Activated T-helper 2 cell treated with anti-CD3 and anti-CD28 coated beads, Interferon-gamma antibody, Interleukin-2, Interleukin-4, amounts not matched to agents 10 μg/mL and 5 μg/mL and 100 μg/mL, durations not matched to agents 14 hours and 24 hours and 36 hours (primary cell): ENCODE data around the gene DCAF6. TPM values are rescaled to one million over a fixed set of nuclear protein-coding genes. Genes with fewer than 3 reads are reported as not detected.

Experiments
- DNase-seq: peaks from one replicate; pipeline ENCODE4 v3.0.0; 2021; ENCODE audit warnings: low spot score
- H3K27ac Mint-ChIP-seq: one replicate; pipeline ENCODE4 v1.8.0; 2021; ENCODE audit warnings: mixed read lengths
- H3K27me3 Mint-ChIP-seq: one replicate; pipeline ENCODE4 v1.8.0; 2021; ENCODE audit warnings: low read depth, mixed read lengths
- H3K36me3 Mint-ChIP-seq: one replicate; pipeline ENCODE4 v1.8.0; 2021; ENCODE audit warnings: low read depth, mixed read lengths
- H3K4me1 Mint-ChIP-seq: one replicate; pipeline ENCODE4 v1.8.0; 2021; ENCODE audit warnings: low read depth, mixed read lengths
- H3K4me3 Mint-ChIP-seq: one replicate; pipeline ENCODE4 v1.8.0; 2021; ENCODE audit warnings: low read depth, mild to moderate bottlenecking, moderate library complexity, mixed read lengths
- H3K9me3 Mint-ChIP-seq: one replicate; pipeline ENCODE4 v1.8.0; 2021; ENCODE audit warnings: mixed read lengths
- intact Hi-C: fragments of 100-400 bp; cut with micrococcal nuclease; formaldehyde crosslinking; loops from one replicate; pipeline ENCODE4 v1.15.1; 2023
- total RNA-seq: library from RNA; stranded (reverse); gene quantifications from 2 replicates; pipeline ENCODE4 v1.2.3, GENCODE V29; 2022

DCAF6 gene
- total RNA-seq, 1 donor from 2014 or later, result 33.1 TPM

DNA sequence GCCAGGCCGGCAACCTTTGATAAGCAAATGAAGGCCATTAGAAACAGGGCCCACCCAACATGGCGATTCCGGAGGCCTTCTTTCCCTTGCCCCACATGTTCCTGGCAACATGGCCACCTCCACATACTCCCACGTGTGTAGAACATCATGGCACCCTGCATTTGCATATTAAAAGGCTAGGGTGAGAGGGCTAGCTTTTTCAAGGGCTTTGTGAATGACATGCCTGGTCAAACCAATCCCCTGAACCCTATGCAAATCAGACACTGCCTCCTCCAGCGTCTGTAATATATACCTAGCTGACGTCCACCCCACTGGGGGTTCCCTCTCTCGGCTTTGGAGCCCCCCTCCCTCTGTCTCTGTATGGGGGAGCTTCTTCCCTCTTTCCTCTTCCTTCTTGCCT is 24.2 kb upstream of the DCAF6 start:
- no peak overlapping the region for H3K27ac Mint-ChIP-seq
- peaks cover 10% of the 10 kb centered on the region for H3K9me3 Mint-ChIP-seq
- no peaks in the 10 kb centered on the region for H3K4me1 Mint-ChIP-seq
- H3K36me3 Mint-ChIP-seq, result peaks cover 5% of the 10 kb centered on the region
- no peak for DNase-seq
- intact Hi-C loops, result no loop called here
- no peak overlapping the region for H3K4me3 Mint-ChIP-seq
- peaks cover 8% of the 10 kb centered on the region for H3K27me3 Mint-ChIP-seq

DNA sequence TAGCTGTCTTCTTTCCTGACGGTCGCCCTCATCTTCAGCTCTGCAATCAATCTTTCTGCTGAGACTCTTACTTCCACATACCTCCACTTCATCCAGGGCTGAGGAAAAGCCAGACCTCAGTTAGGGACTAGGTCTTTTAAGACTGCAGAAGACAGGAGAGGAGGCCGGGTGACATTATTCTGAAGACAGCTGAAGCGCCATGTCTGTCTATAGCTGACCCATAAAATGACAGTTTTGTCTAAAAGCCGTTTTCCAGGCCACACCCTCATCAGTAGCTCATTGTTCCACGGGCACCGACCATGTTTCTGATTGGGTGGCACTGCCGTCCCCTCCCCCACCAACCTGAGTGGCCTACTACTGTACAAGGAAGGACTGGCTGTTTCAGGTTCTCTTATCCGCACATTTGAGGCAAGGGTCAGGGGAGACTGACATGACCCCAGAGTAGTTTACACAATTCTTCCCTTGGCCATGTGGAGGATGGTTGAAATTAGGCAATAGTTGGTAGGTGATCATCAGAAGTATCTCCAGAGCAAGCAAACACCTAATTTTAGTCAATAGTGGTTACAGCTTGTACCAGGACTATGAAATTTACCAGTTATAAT is 22.5 kb upstream of the DCAF6 start, which contains the start of gene ADCY10:
Gene ADCY10 (minus strand): TSS at position 240 of the 602 bp plus-strand sequence. CDS start 8,994 bp downstream, outside the sequence.
- Mint-ChIP-seq H3K9me3 (peaks cover 10% of the 10 kb centered on the region), H3K4me3 (no peak within 1 kb of the TSS), H3K27me3 (peaks cover 5% of the 10 kb centered on the region), H3K27ac (no peak within 1 kb of the TSS), H3K4me1 (no peaks in the 10 kb centered on the region), H3K36me3 (peaks cover 15% of the 10 kb centered on the region)
- intact Hi-C loops, result no loop called here
- DNase-seq, result no peak

- Mint-ChIP-seq H3K9me3 (no peaks in the 10 kb centered on the region), H3K27ac (no peak overlapping the region), H3K36me3 (peaks cover 15% of the 10 kb centered on the region), H3K4me3 (no peak overlapping the region), H3K4me1 (no peaks in the 10 kb centered on the region), H3K27me3 (no peaks in the 10 kb centered on the region)
- intact Hi-C loops, result no loop called here
- DNase-seq, result no peak
These were observed 20.9 kb upstream of the DCAF6 start for GRCh38 chr1:167915569-167915968.

- Mint-ChIP-seq H3K27me3 (no peaks in the 10 kb centered on the region), H3K4me3 (no peak overlapping the region), H3K36me3 (peaks cover 15% of the 10 kb centered on the region), H3K4me1 (peaks cover 1% of the 10 kb centered on the region), H3K9me3 (no peaks in the 10 kb centered on the region), H3K27ac (no peak overlapping the region)
- intact Hi-C loops, result no loop called here
- DNase-seq, result no peak
These were observed 19.5 kb upstream of the DCAF6 start for GRCh38 chr1:167916766-167917511.

- Mint-ChIP-seq H3K27ac (no peak overlapping the region), H3K36me3 (peaks cover 21% of the 10 kb centered on the region), H3K4me1 (peaks cover 4% of the 10 kb centered on the region)
These were observed 14.5 kb upstream of the DCAF6 start for GRCh38 chr1:167922023-167922422.

GRCh38 chr1:167922611-167923074 is 13.8 kb upstream of the DCAF6 start:
- Mint-ChIP-seq H3K27ac (no peak overlapping the region), H3K4me3 (no peak overlapping the region), H3K9me3 (no peaks in the 10 kb centered on the region), H3K36me3 (peaks cover 18% of the 10 kb centered on the region), H3K27me3 (no peaks in the 10 kb centered on the region), H3K4me1 (peaks cover 4% of the 10 kb centered on the region)
- intact Hi-C loops, result no loop called here
- DNase-seq, result no peak

More at GRCh38 chr1:167922023-167922422, 14.5 kb upstream of the DCAF6 start:
- no peak for DNase-seq
- Mint-ChIP-seq H3K4me3 (no peak overlapping the region), H3K9me3 (no peaks in the 10 kb centered on the region), H3K27me3 (no peaks in the 10 kb centered on the region)
- intact Hi-C loops, result no loop called here

DNA sequence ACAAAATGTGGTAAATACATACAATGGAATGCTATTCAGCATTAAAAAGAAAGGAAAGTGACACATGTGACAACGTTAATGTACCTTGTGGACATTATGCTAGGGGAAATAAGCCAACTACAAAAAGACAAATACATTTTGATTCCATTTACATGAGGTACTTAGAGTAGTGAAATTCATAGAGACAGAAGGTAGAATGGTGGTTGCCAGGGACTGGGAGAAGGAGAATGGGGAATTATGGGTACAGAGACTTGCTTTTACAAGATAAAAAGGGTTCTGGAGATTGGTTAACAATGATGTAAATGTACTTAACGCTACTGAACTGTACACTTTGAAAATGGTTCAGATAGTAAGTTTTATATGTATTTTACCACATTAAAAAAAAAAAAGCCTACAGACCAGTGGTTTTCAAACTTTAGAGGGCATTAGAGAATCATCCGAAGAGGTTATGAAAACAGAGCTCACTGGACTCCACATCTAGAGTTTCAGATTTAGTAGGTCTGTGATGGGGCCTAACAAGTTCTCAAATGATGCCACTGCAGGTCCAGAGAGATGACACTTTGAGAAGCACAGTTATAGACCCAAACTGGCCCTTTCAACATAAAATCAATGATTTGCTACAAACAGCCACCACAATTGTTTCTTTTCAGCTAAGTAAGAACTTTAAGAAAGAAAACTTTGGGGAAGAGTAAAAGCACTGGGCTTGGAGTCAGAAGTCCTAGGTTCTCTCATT is 13.0 kb upstream of the DCAF6 start:
- Mint-ChIP-seq H3K9me3 (no peaks in the 10 kb centered on the region), H3K4me1 (peaks cover 4% of the 10 kb centered on the region), H3K27ac (no peak overlapping the region), H3K36me3 (peaks cover 10% of the 10 kb centered on the region), H3K4me3 (no peak overlapping the region), H3K27me3 (no peaks in the 10 kb centered on the region)
- intact Hi-C loops, result no loop called here
- DNase-seq, result no peak

- peaks cover 4% of the 10 kb centered on the region for H3K4me1 Mint-ChIP-seq
- no peak overlapping the region for H3K27ac Mint-ChIP-seq
These were observed 12.4 kb upstream of the DCAF6 start for GRCh38 chr1:167924102-167924501.

DNA sequence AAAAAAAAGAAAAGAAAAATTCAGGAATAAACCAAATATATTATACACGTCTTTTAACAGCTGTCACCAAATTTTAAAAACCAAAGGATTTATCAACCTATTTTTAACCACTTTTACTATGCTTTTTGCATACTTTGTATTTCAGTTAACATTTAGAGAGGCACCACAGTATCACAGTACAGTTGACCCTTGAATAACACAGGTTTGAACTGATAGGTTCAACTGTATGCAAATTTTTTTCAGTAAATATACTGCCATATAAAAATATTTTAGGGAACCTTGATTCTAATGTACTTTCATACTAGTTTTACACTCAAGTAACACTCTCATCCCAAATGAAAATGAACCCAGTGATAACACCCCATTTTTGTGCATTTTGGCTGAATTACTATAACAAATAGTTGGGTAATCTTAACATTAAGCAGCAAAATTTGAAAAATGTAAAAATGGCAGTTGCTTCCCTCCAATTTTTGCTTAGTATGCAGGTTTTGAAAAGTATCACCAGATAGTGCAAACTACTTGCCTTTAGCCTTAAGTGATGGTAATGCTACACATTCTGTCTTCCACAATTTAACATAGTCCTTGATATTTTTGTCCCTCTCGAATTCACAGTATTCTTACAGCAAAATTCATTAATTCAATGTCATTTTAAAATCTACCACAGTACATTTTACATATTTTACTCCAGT is 11.8 kb upstream of the DCAF6 start:
- Mint-ChIP-seq H3K9me3 (no peaks in the 10 kb centered on the region), H3K4me1 (peaks cover 5% of the 10 kb centered on the region), H3K4me3 (no peak overlapping the region), H3K27me3 (no peaks in the 10 kb centered on the region), H3K36me3 (peaks cover 10% of the 10 kb centered on the region), H3K27ac (no peak overlapping the region)
- no peak for DNase-seq
- intact Hi-C loops, result no loop called here

More at GRCh38 chr1:167924102-167924501, 12.4 kb upstream of the DCAF6 start:
- intact Hi-C loops, result no loop called here
- H3K27me3 Mint-ChIP-seq, result no peaks in the 10 kb centered on the region
- H3K9me3 Mint-ChIP-seq, result no peaks in the 10 kb centered on the region
- DNase-seq, result no peak
- H3K36me3 Mint-ChIP-seq, result peaks cover 10% of the 10 kb centered on the region
- no peak overlapping the region for H3K4me3 Mint-ChIP-seq

DNA sequence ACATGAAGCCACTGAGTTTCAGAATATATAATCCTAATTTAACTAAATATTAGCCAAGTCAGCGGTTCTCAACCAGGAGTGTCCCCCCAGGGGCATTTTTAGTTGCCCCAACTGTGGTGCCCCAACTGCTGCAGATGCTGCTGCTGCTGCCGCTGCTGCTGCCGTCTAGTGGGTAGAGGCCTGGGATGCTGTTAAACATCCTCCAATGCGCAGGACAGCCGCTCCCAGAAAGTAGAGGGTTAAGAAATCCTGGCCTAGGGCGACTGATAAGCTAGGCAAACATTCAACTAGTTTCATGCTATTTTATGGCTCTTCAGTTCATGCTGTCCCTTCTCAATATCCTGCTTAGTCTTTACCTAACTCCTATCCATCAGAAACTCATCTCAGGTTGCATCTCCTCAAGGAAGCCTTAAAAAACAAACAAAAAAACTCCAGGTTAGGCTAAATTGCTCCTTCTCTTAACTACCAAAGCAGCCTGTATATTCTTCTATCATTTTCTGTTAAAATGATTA is 9.9 kb upstream of the DCAF6 start:
- Mint-ChIP-seq H3K9me3 (no peaks in the 10 kb centered on the region), H3K27ac (no peak overlapping the region), H3K36me3 (peaks cover 10% of the 10 kb centered on the region), H3K4me1 (peaks cover 7% of the 10 kb centered on the region), H3K4me3 (no peak overlapping the region), H3K27me3 (no peaks in the 10 kb centered on the region)
- intact Hi-C loops, result no loop called here
- DNase-seq, result no peak

DNA sequence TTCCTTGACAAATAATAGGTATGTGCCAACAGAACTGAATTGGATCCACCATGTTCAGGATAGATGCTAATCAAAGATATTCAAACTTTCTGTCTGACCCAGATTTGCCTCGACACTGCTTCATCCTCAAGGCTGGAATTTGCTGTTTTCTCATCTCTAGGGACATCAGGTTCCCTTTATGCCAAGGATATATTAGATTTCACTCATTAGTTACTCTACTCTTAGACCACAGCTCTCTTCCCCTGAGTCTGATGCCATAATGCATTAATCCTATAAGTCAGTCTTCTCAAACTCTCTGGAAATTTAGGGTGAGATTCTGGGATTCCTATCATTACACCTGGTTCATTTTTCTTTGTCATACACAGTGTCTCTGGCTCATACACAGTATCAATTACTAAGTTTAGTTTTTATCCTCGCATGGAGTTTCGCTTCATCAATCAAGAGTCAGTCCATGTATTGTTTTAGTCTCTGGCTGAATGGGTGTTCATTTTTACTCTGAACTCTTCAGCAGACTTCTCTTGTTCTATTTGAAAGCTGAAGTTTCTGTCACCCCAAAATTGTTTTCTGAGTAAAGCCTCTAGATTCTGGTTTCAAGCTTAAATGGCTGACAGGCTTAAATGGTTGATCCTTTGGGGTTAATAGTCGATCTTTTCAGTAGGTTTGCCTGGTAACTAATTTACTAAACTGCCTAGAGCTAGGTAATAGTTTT is 9.3 kb upstream of the DCAF6 start:
- no peak overlapping the region for H3K27ac Mint-ChIP-seq
- no peak for DNase-seq
- no peaks in the 10 kb centered on the region for H3K9me3 Mint-ChIP-seq
- no peaks in the 10 kb centered on the region for H3K27me3 Mint-ChIP-seq
- intact Hi-C loops, result no loop called here
- peaks cover 10% of the 10 kb centered on the region for H3K36me3 Mint-ChIP-seq
- peaks cover 3% of the 10 kb centered on the region for H3K4me1 Mint-ChIP-seq
- H3K4me3 Mint-ChIP-seq, result no peak overlapping the region

DNA sequence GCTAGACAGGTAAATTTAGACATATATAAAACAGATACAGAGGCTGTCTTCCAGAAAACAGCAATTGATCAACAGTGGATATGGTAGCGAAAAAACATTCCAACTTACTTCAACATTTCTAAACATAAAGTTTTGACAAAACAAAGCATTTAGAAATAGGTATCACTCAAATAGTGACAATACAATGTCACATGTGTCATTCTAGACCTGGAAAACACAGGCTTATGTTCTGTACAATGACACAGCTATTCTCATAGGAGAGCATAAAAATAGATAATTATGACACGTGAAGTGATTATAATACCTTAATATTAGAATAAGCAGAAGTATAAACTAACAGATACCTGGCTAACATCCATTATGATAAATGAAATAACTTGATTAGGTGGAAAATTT is 8.0 kb upstream of the DCAF6 start:
- H3K27ac Mint-ChIP-seq, result no peak overlapping the region
- H3K27me3 Mint-ChIP-seq, result no peaks in the 10 kb centered on the region
- H3K9me3 Mint-ChIP-seq, result no peaks in the 10 kb centered on the region
- intact Hi-C loops, result no loop called here
- H3K4me3 Mint-ChIP-seq, result no peak overlapping the region
- peaks cover 8% of the 10 kb centered on the region for H3K4me1 Mint-ChIP-seq
- H3K36me3 Mint-ChIP-seq, result peaks cover under 1% of the 10 kb centered on the region
- no peak for DNase-seq
